AG08396 (cell line): Measurements from ENCODE around the gene ZNF317.
"Not testable (repeated sequence)": the region's sequence is repeated elsewhere in the genome, so short reads cannot be mapped to it uniquely, and the experiment has no call there.

Experiments used
- DNase-seq: peaks from one replicate; pipeline ENCODE4 v3.0.0; 2012; ENCODE audit warnings: low spot score, mixed read lengths

The ZNF317 gene

GRCh38 chr19:9175326-9175725 is 35.1 kb downstream of the ZNF317 start:
- DNase-seq: no peak

- no peak for DNase-seq
Measured at GRCh38 chr19:9178901-9179300, 38.7 kb downstream of the ZNF317 start, which contains the start of gene OR7D2. Gene OR7D2 (plus strand): TSS chr19:9178979. CDS start chr19:9185782, 6,803 bp downstream.

GRCh38 chr19:9183000-9183399 is 42.8 kb downstream of the ZNF317 start:
- no peak for DNase-seq

GRCh38 chr19:9187191-9187590 is 47.0 kb downstream of the ZNF317 start:
- DNase-seq: no peak

- DNase-seq: no peak
Measured at GRCh38 chr19:9189535-9189934, 49.3 kb downstream of the ZNF317 start.

GRCh38 chr19:9198044-9198443 is 57.8 kb downstream of the ZNF317 start:
- not testable (repeated sequence) for DNase-seq

GRCh38 chr19:9205501-9206113 is 65.4 kb downstream of the ZNF317 start:
- DNase-seq: peak; percentile 52
